ENCODE results near the gene TNS2. TPM values are rescaled to one million over a fixed set of nuclear protein-coding genes. Genes with fewer than 3 reads are reported as not detected.
A peak's percentile ranks its signal among the peaks of the same experiment; 100 is the strongest.

Gene TNS2
- total RNA-seq, 4 donors from 2014 or later: 10.8 to 82.0 (median 20.8) TPM

- Histone ChIP-seq H3K9me3 (no peaks in the 10 kb centered on the region), H3K27me3 (no peaks in the 10 kb centered on the region), H3K27ac (peak overlapping the region; percentile 21 to 84 (median 78)), H3K4me1 (peaks cover 53 to 92% (median 69%) of the 10 kb centered on the region in 3 donors), H3K36me3 (peaks cover 5 to 91% (median 11%) of the 10 kb centered on the region in 3 donors), H3K4me3 (no peak overlapping the region)
- intact Hi-C loops (cut with DNase I): no loop called here
- TF ChIP-seq POLR2A (IDR thresholded peaks at IDR 0.05): no peak
- TF ChIP-seq, protein P1, sequence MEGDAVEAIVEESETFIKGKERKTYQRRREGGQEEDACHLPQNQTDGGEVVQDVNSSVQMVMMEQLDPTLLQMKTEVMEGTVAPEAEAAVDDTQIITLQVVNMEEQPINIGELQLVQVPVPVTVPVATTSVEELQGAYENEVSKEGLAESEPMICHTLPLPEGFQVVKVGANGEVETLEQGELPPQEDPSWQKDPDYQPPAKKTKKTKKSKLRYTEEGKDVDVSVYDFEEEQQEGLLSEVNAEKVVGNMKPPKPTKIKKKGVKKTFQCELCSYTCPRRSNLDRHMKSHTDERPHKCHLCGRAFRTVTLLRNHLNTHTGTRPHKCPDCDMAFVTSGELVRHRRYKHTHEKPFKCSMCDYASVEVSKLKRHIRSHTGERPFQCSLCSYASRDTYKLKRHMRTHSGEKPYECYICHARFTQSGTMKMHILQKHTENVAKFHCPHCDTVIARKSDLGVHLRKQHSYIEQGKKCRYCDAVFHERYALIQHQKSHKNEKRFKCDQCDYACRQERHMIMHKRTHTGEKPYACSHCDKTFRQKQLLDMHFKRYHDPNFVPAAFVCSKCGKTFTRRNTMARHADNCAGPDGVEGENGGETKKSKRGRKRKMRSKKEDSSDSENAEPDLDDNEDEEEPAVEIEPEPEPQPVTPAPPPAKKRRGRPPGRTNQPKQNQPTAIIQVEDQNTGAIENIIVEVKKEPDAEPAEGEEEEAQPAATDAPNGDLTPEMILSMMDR (IDR thresholded peaks at IDR 0.05): no peak
- WGBS, 2 donors: 43 to 59% methylated on average over 5 of the region's 7 CpGs
- DNase-seq: no peak
These were observed 21.1 kb downstream of the TNS2 start for GRCh38 chr12:53070877-53071492.

GRCh38 chr12:53071591-53072551 is 22.0 kb downstream of the TNS2 start:
- Histone ChIP-seq H3K9me3 (no peaks in the 10 kb centered on the region), H3K4me3 (peak overlapping the region in 1 of 4 donors; percentile 12), H3K36me3 (peaks cover 5 to 92% (median 11%) of the 10 kb centered on the region in 3 donors), H3K4me1 (peaks cover 57 to 92% (median 63%) of the 10 kb centered on the region in 3 donors), H3K27ac (peak overlapping the region; percentile 21 to 84 (median 78)), H3K27me3 (no peaks in the 10 kb centered on the region)
- intact Hi-C loops (cut with DNase I): no loop called here
- TF ChIP-seq, protein P1 (IDR thresholded peaks at IDR 0.05): no peak
- TF ChIP-seq POLR2A (IDR thresholded peaks at IDR 0.05): no peak
- 35 to 36% methylated on average over 10 of the region's 11 CpGs for WGBS, 2 donors
- DNase-seq: no peak

GRCh38 chr12:53073881-53074280 is 24.0 kb downstream of the TNS2 start:
- no peak for DNase-seq
- WGBS, 2 donors: 32 to 54% methylated on average over 6 of the region's 6 CpGs
- H3K4me1 ChIP-seq: peaks cover 67 to 93% (median 76%) of the 10 kb centered on the region in 3 donors

GRCh38 chr12:53074283-53074998 is 24.6 kb downstream of the TNS2 start:
- no peak for DNase-seq
- Histone ChIP-seq H3K27me3 (no peaks in the 10 kb centered on the region), H3K4me1 (peaks cover 63 to 88% (median 73%) of the 10 kb centered on the region in 3 donors), H3K27ac (peak overlapping the region in 3 of 4 donors; percentile 66 to 80 (median 68)), H3K4me3 (no peak overlapping the region), H3K36me3 (peaks cover 5 to 73% (median 11%) of the 10 kb centered on the region in 3 donors), H3K9me3 (no peaks in the 10 kb centered on the region)
- TF ChIP-seq, protein P1 (IDR thresholded peaks at IDR 0.05): no peak
- TF ChIP-seq POLR2A (IDR thresholded peaks at IDR 0.05): no peak
- 80 to 84% methylated on average over 2 to 10 of the region's 11 CpGs for WGBS, 2 donors
- intact Hi-C loops (cut with DNase I): no loop called here

More at GRCh38 chr12:53073881-53074280, 24.0 kb downstream of the TNS2 start:
- H3K27me3 ChIP-seq: no peaks in the 10 kb centered on the region
- peaks cover 5 to 78% (median 11%) of the 10 kb centered on the region in 3 donors for H3K36me3 ChIP-seq
- intact Hi-C loops (cut with DNase I): no loop called here
- H3K9me3 ChIP-seq: no peaks in the 10 kb centered on the region
- peak overlapping the region in 3 of 4 donors; percentile 66 to 80 (median 68) for H3K27ac ChIP-seq
- H3K4me3 ChIP-seq: no peak overlapping the region
- TF ChIP-seq POLR2A (IDR thresholded peaks at IDR 0.05): no peak
- TF ChIP-seq, protein P1 (IDR thresholded peaks at IDR 0.05): no peak
